Osteoblast (primary cell): ENCODE data around the gene MXRA5. TPM values are rescaled to one million over a fixed set of nuclear protein-coding genes. Genes with fewer than 3 reads are reported as not detected.

Experiments
- DNase-seq: peaks from one replicate; pipeline ENCODE4 v3.0.0; 2011; ENCODE audit warnings: low spot score, mixed read lengths; ENCODE audit not compliant: insufficient read length; ENCODE audit errors: missing footprints
- H2AFZ ChIP-seq: 2 replicates; pipeline ENCODE4 v1.6.0; 2011; ENCODE audit warnings: mild to moderate bottlenecking, low read length
- H3K27ac ChIP-seq: 2 replicates; pipeline ENCODE4 v1.5.1; 2011; ENCODE audit warnings: mild to moderate bottlenecking, low read depth, low read length, moderate library complexity
- H3K27me3 ChIP-seq: 2 replicates; pipeline ENCODE4 v1.6.0; 2012; ENCODE audit warnings: mild to moderate bottlenecking, control low read depth, inconsistent platforms, low read length, moderate library complexity; ENCODE audit not compliant: insufficient read depth
- H3K36me3 ChIP-seq: 2 replicates; pipeline ENCODE4 v1.5.1; 2011; ENCODE audit warnings: mild to moderate bottlenecking, low read length, control low read depth, moderate library complexity; ENCODE audit not compliant: insufficient read depth
- H3K4me1 ChIP-seq: 2 replicates; pipeline ENCODE4 v1.5.1; 2011; ENCODE audit warnings: mild to moderate bottlenecking, low read length, control low read depth, moderate library complexity; ENCODE audit not compliant: insufficient read depth
- H3K4me2 ChIP-seq: 2 replicates; pipeline ENCODE4 v1.6.0; 2011; ENCODE audit warnings: mild to moderate bottlenecking, low read length; ENCODE audit not compliant: insufficient read depth
- H3K4me3 ChIP-seq: fragments of 200-600 bp; sonication (generic); 3 replicates; pipeline ENCODE4 v1.5.1; 2012; ENCODE audit warnings: mild to moderate bottlenecking, low read length, inconsistent platforms; ENCODE audit not compliant: insufficient read depth
- H3K79me2 ChIP-seq: 2 replicates; pipeline ENCODE4 v1.6.0; 2012; ENCODE audit warnings: mild to moderate bottlenecking, low read length, control low read depth, inconsistent platforms; ENCODE audit not compliant: insufficient read depth
- H3K9me3 ChIP-seq: 2 replicates; pipeline ENCODE4 v1.5.1; 2011; ENCODE audit warnings: low read depth, low read length, control low read depth
- H4K20me1 ChIP-seq: 2 replicates; pipeline ENCODE4 v1.6.0; 2012; ENCODE audit warnings: mild to moderate bottlenecking, low read length, control low read depth; ENCODE audit not compliant: insufficient read depth
- total RNA-seq: library from RNA; depleted of rRNA; stranded (reverse); fragments of >200 nt; gene quantifications from 2 replicates; pipeline ENCODE4 v1.2.3, GENCODE V29; 2012
- TF ChIP-seq, protein P1 (sequence below): IDR thresholded peaks from 2 replicates; pipeline ENCODE4 v1.5.1; 2011; ENCODE audit warnings: mild to moderate bottlenecking, low read depth, low read length, moderate library complexity; ENCODE audit errors: extremely low read depth

The MXRA5 gene
- total RNA-seq, 1 donor = 27.9 TPM

DNA sequence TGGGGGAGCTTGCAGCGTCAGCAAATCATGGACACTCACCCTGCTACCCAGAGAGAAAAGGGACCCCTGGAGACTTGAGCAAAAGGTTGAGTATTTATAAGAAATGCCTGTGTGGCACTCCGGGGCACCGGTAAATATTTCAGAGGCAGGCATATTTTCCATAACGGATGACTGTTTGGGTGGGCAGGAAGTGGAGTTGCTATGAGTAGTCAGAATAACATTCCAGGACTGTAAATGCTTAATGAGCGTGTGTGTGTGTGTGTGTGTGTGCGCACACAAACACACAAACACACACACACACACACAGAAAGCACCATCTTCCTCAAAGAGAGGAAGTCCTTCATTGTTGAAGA, 74.6 kb downstream of the MXRA5 start:
- H3K9me3 ChIP-seq = no peaks in the 10 kb centered on the region
- peak overlapping the region; percentile 66 for H3K4me2 ChIP-seq
- H3K36me3 ChIP-seq = no peaks in the 10 kb centered on the region
- TF ChIP-seq, protein P1, sequence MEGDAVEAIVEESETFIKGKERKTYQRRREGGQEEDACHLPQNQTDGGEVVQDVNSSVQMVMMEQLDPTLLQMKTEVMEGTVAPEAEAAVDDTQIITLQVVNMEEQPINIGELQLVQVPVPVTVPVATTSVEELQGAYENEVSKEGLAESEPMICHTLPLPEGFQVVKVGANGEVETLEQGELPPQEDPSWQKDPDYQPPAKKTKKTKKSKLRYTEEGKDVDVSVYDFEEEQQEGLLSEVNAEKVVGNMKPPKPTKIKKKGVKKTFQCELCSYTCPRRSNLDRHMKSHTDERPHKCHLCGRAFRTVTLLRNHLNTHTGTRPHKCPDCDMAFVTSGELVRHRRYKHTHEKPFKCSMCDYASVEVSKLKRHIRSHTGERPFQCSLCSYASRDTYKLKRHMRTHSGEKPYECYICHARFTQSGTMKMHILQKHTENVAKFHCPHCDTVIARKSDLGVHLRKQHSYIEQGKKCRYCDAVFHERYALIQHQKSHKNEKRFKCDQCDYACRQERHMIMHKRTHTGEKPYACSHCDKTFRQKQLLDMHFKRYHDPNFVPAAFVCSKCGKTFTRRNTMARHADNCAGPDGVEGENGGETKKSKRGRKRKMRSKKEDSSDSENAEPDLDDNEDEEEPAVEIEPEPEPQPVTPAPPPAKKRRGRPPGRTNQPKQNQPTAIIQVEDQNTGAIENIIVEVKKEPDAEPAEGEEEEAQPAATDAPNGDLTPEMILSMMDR = no peak
- H3K4me1 ChIP-seq = peaks cover 27% of the 10 kb centered on the region
- no peak for DNase-seq
- H2AFZ ChIP-seq = peak overlapping the region; percentile 79
- no peaks in the 10 kb centered on the region for H3K27me3 ChIP-seq
- H4K20me1 ChIP-seq = no peaks in the 10 kb centered on the region
- H3K79me2 ChIP-seq = no peaks in the 10 kb centered on the region
- peak overlapping the region; percentile 35 for H3K4me3 ChIP-seq
- peak overlapping the region; percentile 53 for H3K27ac ChIP-seq

DNA sequence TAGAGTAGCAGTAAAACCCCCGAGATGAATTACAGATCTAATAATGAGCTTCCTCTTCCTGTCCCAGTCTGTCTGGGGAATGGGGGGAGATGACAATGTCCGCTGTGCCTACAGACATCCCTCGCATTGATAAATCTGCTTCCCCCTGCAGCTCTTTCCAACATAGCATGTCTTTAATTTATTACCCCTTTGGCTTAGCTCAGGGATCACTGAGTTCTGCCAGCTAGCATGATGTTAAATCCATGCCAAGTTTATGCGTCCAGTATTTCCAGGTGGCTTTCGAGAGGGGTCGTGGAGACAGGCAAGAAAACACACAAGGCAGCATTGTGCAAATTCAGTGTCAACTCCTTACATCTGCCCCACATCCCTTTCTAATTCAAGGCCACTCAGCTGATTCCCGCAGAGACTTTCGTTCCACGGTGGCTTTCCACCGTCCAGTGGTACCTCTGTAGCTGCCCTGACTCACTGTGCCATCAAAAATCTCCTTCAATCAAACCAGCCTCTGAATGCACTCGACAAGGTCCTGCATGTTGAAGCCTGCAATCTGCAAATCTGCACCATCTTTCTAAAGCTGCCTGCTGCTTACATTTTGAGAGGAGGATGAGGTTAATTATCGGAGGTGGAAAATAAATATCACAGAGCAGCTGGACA, 75.1 kb downstream of the MXRA5 start:
- peak overlapping the region; percentile 35 for H3K4me3 ChIP-seq
- H4K20me1 ChIP-seq = no peaks in the 10 kb centered on the region
- no peaks in the 10 kb centered on the region for H3K36me3 ChIP-seq
- peaks cover 27% of the 10 kb centered on the region for H3K4me1 ChIP-seq
- peak overlapping the region; percentile 79 for H2AFZ ChIP-seq
- H3K79me2 ChIP-seq = no peaks in the 10 kb centered on the region
- no peaks in the 10 kb centered on the region for H3K27me3 ChIP-seq
- H3K27ac ChIP-seq = peak overlapping the region; percentile 53
- H3K9me3 ChIP-seq = no peaks in the 10 kb centered on the region
- TF ChIP-seq, protein P1 = no peak
- DNase-seq = peak; percentile 39
- H3K4me2 ChIP-seq = peak overlapping the region; percentile 66

DNA sequence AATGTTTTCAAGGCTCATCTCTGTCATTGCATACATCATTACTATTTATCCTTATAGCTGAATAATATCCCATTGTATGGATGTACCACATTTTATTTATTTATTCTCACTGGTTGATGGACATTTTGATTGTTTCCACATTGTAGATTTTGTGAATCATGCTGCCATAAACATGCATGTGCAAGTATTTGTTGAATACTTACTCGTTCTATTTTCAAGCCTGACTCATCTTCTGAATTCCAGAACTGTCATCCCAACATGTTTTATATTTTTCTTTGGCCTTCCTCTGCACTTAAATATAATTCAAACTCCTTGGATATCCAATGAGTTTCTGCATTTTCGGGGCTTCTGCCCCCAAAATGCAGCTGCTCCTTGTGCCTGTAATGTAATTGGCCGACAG, 77.6 kb downstream of the MXRA5 start:
- TF ChIP-seq, protein P1 = no peak
- no peaks in the 10 kb centered on the region for H3K27me3 ChIP-seq
- no peak overlapping the region for H3K4me3 ChIP-seq
- H4K20me1 ChIP-seq = no peaks in the 10 kb centered on the region
- H3K4me1 ChIP-seq = peaks cover 33% of the 10 kb centered on the region
- H3K27ac ChIP-seq = no peak overlapping the region
- H2AFZ ChIP-seq = no peak overlapping the region
- H3K9me3 ChIP-seq = no peaks in the 10 kb centered on the region
- no peaks in the 10 kb centered on the region for H3K79me2 ChIP-seq
- no peak for DNase-seq
- no peaks in the 10 kb centered on the region for H3K36me3 ChIP-seq
- H3K4me2 ChIP-seq = peak overlapping the region; percentile 23

DNA sequence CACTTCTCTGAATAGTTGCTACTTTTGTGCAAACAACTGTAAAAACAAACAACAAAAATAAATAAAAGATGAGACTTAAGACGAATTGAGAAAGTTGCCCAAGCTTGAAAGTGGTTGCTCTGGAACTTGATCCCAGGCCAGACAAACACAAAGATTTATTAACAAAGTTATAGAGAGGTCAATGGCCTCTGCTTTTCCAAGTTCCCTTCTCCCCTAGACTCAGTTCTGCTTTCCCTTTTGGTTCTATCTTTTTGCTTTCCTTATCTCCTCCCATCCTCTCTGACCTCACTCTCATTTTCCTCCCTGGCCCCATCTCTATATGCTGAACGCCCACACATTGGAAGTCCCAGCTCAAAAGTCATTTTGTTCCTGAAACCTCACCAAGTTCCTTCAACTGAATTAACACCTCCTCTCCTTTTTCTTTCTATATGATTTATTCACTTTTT, 82.7 kb downstream of the MXRA5 start:
- TF ChIP-seq, protein P1 = no peak
- H3K9me3 ChIP-seq = no peaks in the 10 kb centered on the region
- peak overlapping the region; percentile 4 for H3K4me3 ChIP-seq
- no peaks in the 10 kb centered on the region for H4K20me1 ChIP-seq
- H3K27ac ChIP-seq = peak overlapping the region; percentile 66
- no peak for DNase-seq
- no peaks in the 10 kb centered on the region for H3K27me3 ChIP-seq
- H3K4me1 ChIP-seq = peaks cover 23% of the 10 kb centered on the region
- H3K79me2 ChIP-seq = no peaks in the 10 kb centered on the region
- no peaks in the 10 kb centered on the region for H3K36me3 ChIP-seq
- H3K4me2 ChIP-seq = peak overlapping the region; percentile 54
- peak overlapping the region; percentile 45 for H2AFZ ChIP-seq
